ENCODE measurements around the gene NPHP4. TPM values are rescaled to one million over a fixed set of nuclear protein-coding genes. Genes with fewer than 3 reads are reported as not detected.

NPHP4 gene
- polyA plus RNA-seq, 3 donors: 0.39 to 13.7 (median 1.2) TPM

DNA sequence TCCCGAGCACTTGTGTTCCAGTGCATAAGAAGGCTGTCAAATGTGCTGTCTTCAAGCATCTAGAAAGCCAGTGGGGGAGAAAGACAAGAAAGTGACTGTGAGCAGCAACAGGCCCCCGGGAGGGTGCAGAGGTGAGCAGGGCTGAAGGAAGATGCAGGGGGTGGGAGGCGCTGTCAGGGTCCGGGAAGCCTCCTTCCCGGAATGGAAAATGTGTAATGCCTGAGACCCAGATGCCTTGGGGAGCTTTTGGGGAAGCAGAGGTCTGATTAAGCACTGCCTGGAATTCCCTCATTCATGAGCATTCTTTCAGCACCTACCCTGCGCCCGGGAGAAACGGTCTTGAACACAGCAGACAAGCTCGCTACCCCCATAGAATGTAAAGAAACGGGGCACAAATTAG, 1.3 kb downstream of the NPHP4 start:
- intact Hi-C loops (cut with micrococcal nuclease): loop anchor here (5.0 to 10.0 kb wide), 3 partner anchors 36 to 404 kb away; partner anchors contain the start of genes ACOT7 (in 1 of the 2) and RPL22 (in 1 of the 2)
- no peak for DNase-seq

DNA sequence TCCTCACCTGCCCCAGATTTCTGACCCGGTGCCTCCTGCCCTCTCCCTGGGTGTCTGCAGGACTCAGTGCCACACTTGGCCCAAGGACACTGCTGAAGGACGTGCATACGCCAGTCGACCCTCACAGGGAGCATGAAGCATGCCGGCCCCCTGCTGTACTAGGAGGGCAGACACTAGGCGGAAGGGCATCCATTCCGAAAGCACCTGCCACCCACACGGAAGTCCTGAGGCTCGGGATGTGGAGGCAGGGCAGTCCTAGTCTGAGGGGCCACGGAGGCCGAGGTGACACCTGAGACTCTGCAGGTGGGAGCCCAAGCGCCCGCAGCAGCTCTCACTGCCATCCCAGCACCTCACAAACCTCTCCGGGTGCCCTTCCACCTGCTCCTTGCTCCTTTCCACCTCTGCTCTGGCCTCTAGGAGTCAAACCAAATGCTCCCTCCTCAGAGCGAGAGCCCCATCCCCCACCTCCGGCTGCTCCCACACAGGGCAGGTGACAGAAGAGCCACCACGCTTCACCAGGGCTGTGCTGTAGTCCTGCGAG, 2.4 kb downstream of the NPHP4 start:
- Histone ChIP-seq H3K27ac (ENCODE audit: low read depth in 1 of 2, low read length in 2 of 2) (no peak overlapping the region), H3K4me1 (ENCODE audit: control insufficient read depth in 1 of 2, insufficient read depth in 2 of 2, low read length in 2 of 2) (peaks cover 25 to 29% of the 10 kb centered on the region in 2 donors), H3K79me2 (ENCODE audit: insufficient read depth, low read length) (peaks cover 11% of the 10 kb centered on the region), H3K9ac (ENCODE audit: insufficient read depth, low read length, poor library complexity, severe bottlenecking) (no peak overlapping the region), H3K36me3 (replicated peaks in 1 of 2; ENCODE audit: control insufficient read depth in 1 of 2, insufficient read depth in 2 of 2, low read length in 2 of 2) (peaks cover 0 to 7% of the 10 kb centered on the region in 2 donors), H3K27me3 (ENCODE audit: control insufficient read depth in 2 of 2, insufficient read depth in 2 of 2, low read length in 2 of 2) (no peaks in the 10 kb centered on the region), H3K4me3 (replicated peaks in 1 of 3; ENCODE audit: low read depth in 2 of 3, low read length in 3 of 3) (no peak overlapping the region), H3K4me2 (replicated peaks; ENCODE audit: extremely low read depth, low read length, poor library complexity, severe bottlenecking) (no peak overlapping the region), H4K20me1 (ENCODE audit: insufficient read depth, low read length) (peaks cover 19% of the 10 kb centered on the region), H2AFZ (ENCODE audit: insufficient read depth, low read depth, low read length, poor library complexity, severe bottlenecking) (no peak overlapping the region), H3K9me3 (replicated peaks in 1 of 2; ENCODE audit: control insufficient read depth in 1 of 2, insufficient read depth in 1 of 2, low read length in 2 of 2) (no peaks in the 10 kb centered on the region)
- H3K27ac Mint-ChIP-seq: no peak overlapping the region
- TF ChIP-seq, protein P1, sequence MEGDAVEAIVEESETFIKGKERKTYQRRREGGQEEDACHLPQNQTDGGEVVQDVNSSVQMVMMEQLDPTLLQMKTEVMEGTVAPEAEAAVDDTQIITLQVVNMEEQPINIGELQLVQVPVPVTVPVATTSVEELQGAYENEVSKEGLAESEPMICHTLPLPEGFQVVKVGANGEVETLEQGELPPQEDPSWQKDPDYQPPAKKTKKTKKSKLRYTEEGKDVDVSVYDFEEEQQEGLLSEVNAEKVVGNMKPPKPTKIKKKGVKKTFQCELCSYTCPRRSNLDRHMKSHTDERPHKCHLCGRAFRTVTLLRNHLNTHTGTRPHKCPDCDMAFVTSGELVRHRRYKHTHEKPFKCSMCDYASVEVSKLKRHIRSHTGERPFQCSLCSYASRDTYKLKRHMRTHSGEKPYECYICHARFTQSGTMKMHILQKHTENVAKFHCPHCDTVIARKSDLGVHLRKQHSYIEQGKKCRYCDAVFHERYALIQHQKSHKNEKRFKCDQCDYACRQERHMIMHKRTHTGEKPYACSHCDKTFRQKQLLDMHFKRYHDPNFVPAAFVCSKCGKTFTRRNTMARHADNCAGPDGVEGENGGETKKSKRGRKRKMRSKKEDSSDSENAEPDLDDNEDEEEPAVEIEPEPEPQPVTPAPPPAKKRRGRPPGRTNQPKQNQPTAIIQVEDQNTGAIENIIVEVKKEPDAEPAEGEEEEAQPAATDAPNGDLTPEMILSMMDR (IDR thresholded peaks at IDR 0.05): no peak
- H3K27me3 Mint-ChIP-seq (ENCODE audit: low read depth in 3 of 3): peaks cover 0 to 1% (median 0%) of the 10 kb centered on the region in 3 donors
- 95% methylated on average over 16 of the region's 18 CpGs for WGBS (ENCODE audit: insufficient coverage)
- intact Hi-C loops (cut with micrococcal nuclease): loop anchor here (5.0 to 10.0 kb wide), 3 partner anchors 38 to 405 kb away; partner anchors contain the start of genes ACOT7 (in 1 of the 2) and RPL22 (in 1 of the 2)
- H3K4me1 Mint-ChIP-seq: peaks cover 27% of the 10 kb centered on the region
- H3K36me3 Mint-ChIP-seq: peaks cover 8 to 12% of the 10 kb centered on the region in 2 donors
- no peak for DNase-seq
- no peak overlapping the region for H3K4me3 Mint-ChIP-seq
- peaks cover 0 to 2% (median 0%) of the 10 kb centered on the region in 7 donors for H3K9me3 Mint-ChIP-seq

More for the DNA sequence above, 1.3 kb downstream of the NPHP4 start:
- H3K4me1 Mint-ChIP-seq: peaks cover 34% of the 10 kb centered on the region
- H3K27me3 ChIP-seq (ENCODE audit: control insufficient read depth in 2 of 2, insufficient read depth in 2 of 2, low read length in 2 of 2): no peaks in the 10 kb centered on the region
- TF ChIP-seq, protein P1 (IDR thresholded peaks at IDR 0.05): no peak
- H3K79me2 ChIP-seq (ENCODE audit: insufficient read depth, low read length): peaks cover 22% of the 10 kb centered on the region
- H3K9me3 Mint-ChIP-seq: peaks cover 0 to 2% (median 0%) of the 10 kb centered on the region in 7 donors
- H2AFZ ChIP-seq (ENCODE audit: insufficient read depth, low read depth, low read length, poor library complexity, severe bottlenecking): peak overlapping the region; percentile 81
- no peak overlapping the region for H3K9ac ChIP-seq (ENCODE audit: insufficient read depth, low read length, poor library complexity, severe bottlenecking)
- H3K36me3 ChIP-seq (replicated peaks in 1 of 2; ENCODE audit: control insufficient read depth in 1 of 2, insufficient read depth in 2 of 2, low read length in 2 of 2): peaks cover 3 to 4% of the 10 kb centered on the region in 2 donors
- peak overlapping the region; percentile 85 to 92 for H3K4me3 Mint-ChIP-seq
- H3K4me3 ChIP-seq (replicated peaks in 1 of 3; ENCODE audit: low read depth in 2 of 3, low read length in 3 of 3): peak overlapping the region; percentile 54 to 83 (median 57)
- no peaks in the 10 kb centered on the region for H3K9me3 ChIP-seq (replicated peaks in 1 of 2; ENCODE audit: control insufficient read depth in 1 of 2, insufficient read depth in 1 of 2, low read length in 2 of 2)
- peak overlapping the region; percentile 95 for H3K4me2 ChIP-seq (replicated peaks; ENCODE audit: extremely low read depth, low read length, poor library complexity, severe bottlenecking)
- H3K36me3 Mint-ChIP-seq: peaks cover 7 to 10% of the 10 kb centered on the region in 2 donors
- peaks cover 30% of the 10 kb centered on the region for H4K20me1 ChIP-seq (ENCODE audit: insufficient read depth, low read length)
- H3K27ac Mint-ChIP-seq: peak overlapping the region in 6 of 7 donors; percentile 42 to 87 (median 79)
- peaks cover 0 to 1% (median 0%) of the 10 kb centered on the region in 3 donors for H3K27me3 Mint-ChIP-seq (ENCODE audit: low read depth in 3 of 3)
- H3K4me1 ChIP-seq (ENCODE audit: control insufficient read depth in 1 of 2, insufficient read depth in 2 of 2, low read length in 2 of 2): peaks cover 32 to 37% of the 10 kb centered on the region in 2 donors
- WGBS (ENCODE audit: insufficient coverage): 56% methylated on average over 7 of the region's 10 CpGs
- H3K27ac ChIP-seq (ENCODE audit: low read depth in 1 of 2, low read length in 2 of 2): no peak overlapping the region
